ENCODE results near the gene KLHL17.

GRCh38 chr1:999725-1000356, 39.5 kb downstream of the KLHL17 start, which contains the start of gene HES4:
- TF ChIP-seq POLR2A (IDR thresholded peaks at IDR 0.05; ENCODE audit: low read length), result no peak
- TF ChIP-seq GATA1 (IDR thresholded peaks at IDR 0.05; ENCODE audit: low read depth, low read length), result no peak

Data from erythroblast (primary cell).